K562 (cell line): ENCODE data around the gene CORO1A. TPM values are rescaled to one million over a fixed set of nuclear protein-coding genes. Genes with fewer than 3 reads are reported as not detected.

Source experiments
- FOXA1 ChIP-seq: fragments of 450-650 bp; IDR thresholded peaks from 2 replicates; pipeline ENCODE4 v1.6.1; 2016; ENCODE audit warnings: mild to moderate bottlenecking, borderline replicate concordance
- GATAD2A ChIP-seq: fragments of 450-650 bp; IDR thresholded peaks from 2 replicates; pipeline ENCODE4 v1.6.1; 2017
- HSF4 ChIP-seq: fragments of 250-450 bp; sonication (Bioruptor Pico); IDR thresholded peaks from 2 replicates; pipeline ENCODE4 v2.1.2; 2022; ENCODE audit warnings: mild to moderate bottlenecking, moderate library complexity, borderline replicate concordance
- ILF3 ChIP-seq: fragments of 450-650 bp; IDR thresholded peaks from 2 replicates; pipeline ENCODE4 v1.6.1; 2018; ENCODE audit warnings: antibody characterized with exemption, mild to moderate bottlenecking, moderate library complexity, borderline replicate concordance
- KLF6 ChIP-seq: fragments of 250-450 bp; sonication (Bioruptor Pico); IDR thresholded peaks from 2 replicates; pipeline ENCODE4 v1.4.0; 2020; ENCODE audit warnings: mild to moderate bottlenecking, moderate library complexity, borderline replicate concordance
- polyA plus RNA-seq, 8 experiments: library from polyadenylated mRNA; depleted of rRNA in 4 of 8; stranded (reverse) in 5 of 8; unstranded in 3 of 8; fragments of >200 nt; fragmentation: Nextera tagmentation in 2 of 8; fragmentation: Illumina TruSeq in 1 of 8; extraction: Ambion mirVana in 2 of 8; extraction: Trizol in 1 of 8; gene quantifications; 2 replicates each; pipeline versions ENCODE4 v1.2.1 to v1.2.3, GENCODE V29; 2011 to 2014; ENCODE audit warnings: inconsistent platforms in 1 of 8, missing spikeins in 1 of 8
- total RNA-seq, 7 experiments: library from RNA; depleted of rRNA in 6 of 7; stranded (reverse); fragments of >200 nt in 6 of 7; fragmentation: Illumina TruSeq in 2 of 7; extraction: Trizol in 2 of 7; gene quantifications; 2 replicates each; pipeline versions ENCODE4 v1.2.1 to v1.2.3, GENCODE V29; 2011 to 2021; ENCODE audit warnings: low replicate concordance in 1 of 7
- TF ChIP-seq, protein P1 (sequence below): fragments of 150-350 bp; IDR thresholded peaks from 2 replicates; pipeline ENCODE4 v1.6.1; 2014; ENCODE audit warnings: low read depth, mild to moderate bottlenecking, low read length, borderline replicate concordance
- TF ChIP-seq, protein P2 (sequence below), 2 experiments: IDR thresholded peaks; 2 replicates each; pipeline ENCODE4 v1.6.1; 2012; ENCODE audit warnings: improper control_type of control experiment in 2 of 2, low read depth in 2 of 2, low read length in 2 of 2, borderline replicate concordance in 1 of 2

CORO1A gene
- total and polyA plus RNA-seq, 9 of the 15 experiments (the other 6 are each of a cell fraction or from before 2014, with no cell fraction given): 0.22 to 23.8 (median 7.6) TPM

DNA sequence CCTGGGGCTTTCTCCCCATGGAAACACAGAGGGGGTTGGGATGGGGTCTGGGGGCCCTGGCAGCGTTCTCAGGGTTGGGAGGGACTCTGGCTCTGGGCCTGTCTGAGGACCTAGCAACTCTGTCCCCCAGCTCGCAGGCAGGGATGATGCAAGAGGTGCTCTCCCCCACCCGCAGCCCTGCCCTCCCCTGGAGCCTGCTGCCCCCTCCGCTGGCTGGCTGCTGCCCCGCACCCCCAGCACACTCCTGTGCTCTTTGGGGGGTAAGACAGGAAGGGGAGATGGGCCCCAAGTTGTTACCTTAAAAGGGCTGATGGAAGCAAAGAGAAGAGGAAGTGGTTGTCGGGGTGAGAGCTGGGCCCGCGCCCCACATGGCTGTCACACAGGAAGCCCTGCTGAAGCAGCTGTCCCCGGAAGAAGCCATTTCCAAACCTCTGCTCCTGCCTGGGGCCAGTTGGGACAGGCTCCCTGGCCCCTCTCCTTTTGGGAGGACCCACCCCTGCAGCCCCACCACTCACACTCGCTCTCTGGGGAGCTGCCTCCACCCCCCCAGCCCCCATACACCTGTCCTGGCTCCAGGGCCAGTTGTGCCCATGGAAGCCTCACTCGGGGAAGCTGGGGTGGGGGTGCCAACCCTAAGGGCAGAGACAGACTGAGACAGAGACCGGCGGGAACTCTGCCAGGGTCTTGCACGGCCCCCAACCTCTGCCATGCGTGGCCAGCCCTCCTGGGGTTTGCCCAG is 2.5 kb downstream of the CORO1A start (continued):
- TF ChIP-seq, protein P1, sequence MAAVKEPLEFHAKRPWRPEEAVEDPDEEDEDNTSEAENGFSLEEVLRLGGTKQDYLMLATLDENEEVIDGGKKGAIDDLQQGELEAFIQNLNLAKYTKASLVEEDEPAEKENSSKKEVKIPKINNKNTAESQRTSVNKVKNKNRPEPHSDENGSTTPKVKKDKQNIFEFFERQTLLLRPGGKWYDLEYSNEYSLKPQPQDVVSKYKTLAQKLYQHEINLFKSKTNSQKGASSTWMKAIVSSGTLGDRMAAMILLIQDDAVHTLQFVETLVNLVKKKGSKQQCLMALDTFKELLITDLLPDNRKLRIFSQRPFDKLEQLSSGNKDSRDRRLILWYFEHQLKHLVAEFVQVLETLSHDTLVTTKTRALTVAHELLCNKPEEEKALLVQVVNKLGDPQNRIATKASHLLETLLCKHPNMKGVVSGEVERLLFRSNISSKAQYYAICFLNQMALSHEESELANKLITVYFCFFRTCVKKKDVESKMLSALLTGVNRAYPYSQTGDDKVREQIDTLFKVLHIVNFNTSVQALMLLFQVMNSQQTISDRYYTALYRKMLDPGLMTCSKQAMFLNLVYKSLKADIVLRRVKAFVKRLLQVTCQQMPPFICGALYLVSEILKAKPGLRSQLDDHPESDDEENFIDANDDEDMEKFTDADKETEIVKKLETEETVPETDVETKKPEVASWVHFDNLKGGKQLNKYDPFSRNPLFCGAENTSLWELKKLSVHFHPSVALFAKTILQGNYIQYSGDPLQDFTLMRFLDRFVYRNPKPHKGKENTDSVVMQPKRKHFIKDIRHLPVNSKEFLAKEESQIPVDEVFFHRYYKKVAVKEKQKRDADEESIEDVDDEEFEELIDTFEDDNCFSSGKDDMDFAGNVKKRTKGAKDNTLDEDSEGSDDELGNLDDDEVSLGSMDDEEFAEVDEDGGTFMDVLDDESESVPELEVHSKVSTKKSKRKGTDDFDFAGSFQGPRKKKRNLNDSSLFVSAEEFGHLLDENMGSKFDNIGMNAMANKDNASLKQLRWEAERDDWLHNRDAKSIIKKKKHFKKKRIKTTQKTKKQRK: no peak
- TF ChIP-seq GATAD2A: no peak
- TF ChIP-seq KLF6: 0 out of 2 replicates have a peak, but pooled peaks have one; percentile 23
- TF ChIP-seq HSF4: no peak
- TF ChIP-seq ILF3: no peak
- no peak for TF ChIP-seq FOXA1
- TF ChIP-seq, protein P2, sequence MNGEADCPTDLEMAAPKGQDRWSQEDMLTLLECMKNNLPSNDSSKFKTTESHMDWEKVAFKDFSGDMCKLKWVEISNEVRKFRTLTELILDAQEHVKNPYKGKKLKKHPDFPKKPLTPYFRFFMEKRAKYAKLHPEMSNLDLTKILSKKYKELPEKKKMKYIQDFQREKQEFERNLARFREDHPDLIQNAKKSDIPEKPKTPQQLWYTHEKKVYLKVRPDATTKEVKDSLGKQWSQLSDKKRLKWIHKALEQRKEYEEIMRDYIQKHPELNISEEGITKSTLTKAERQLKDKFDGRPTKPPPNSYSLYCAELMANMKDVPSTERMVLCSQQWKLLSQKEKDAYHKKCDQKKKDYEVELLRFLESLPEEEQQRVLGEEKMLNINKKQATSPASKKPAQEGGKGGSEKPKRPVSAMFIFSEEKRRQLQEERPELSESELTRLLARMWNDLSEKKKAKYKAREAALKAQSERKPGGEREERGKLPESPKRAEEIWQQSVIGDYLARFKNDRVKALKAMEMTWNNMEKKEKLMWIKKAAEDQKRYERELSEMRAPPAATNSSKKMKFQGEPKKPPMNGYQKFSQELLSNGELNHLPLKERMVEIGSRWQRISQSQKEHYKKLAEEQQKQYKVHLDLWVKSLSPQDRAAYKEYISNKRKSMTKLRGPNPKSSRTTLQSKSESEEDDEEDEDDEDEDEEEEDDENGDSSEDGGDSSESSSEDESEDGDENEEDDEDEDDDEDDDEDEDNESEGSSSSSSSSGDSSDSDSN (IDR thresholded peaks at IDR 0.05; ENCODE audit: borderline replicate concordance in 1 of 2, low read depth in 2 of 2, low read length in 2 of 2): no peak
- TF ChIP-seq, all 486 proteins: peak for 35
